ENCODE results near the gene CEP120. TPM values are rescaled to one million over a fixed set of nuclear protein-coding genes. Genes with fewer than 3 reads are reported as not detected.

CEP120 gene
- total RNA-seq, 1 experiment from 2014 or later = 25.5 TPM

GRCh38 chr5:123297866-123298265, 125.3 kb downstream of the CEP120 start:
- intact Hi-C loops (cut with micrococcal nuclease; ENCODE audit: unreplicated experiment) = no loop called here
- H3K4me3 ChIP-seq (ENCODE audit: low read depth, low read length, poor library complexity, severe bottlenecking) = no peak overlapping the region
- no peak for TF ChIP-seq EZH2 (IDR thresholded peaks at IDR 0.05; ENCODE audit: borderline replicate concordance, low read depth, low read length, poor library complexity, severe bottlenecking)
- TF ChIP-seq, protein P1, sequence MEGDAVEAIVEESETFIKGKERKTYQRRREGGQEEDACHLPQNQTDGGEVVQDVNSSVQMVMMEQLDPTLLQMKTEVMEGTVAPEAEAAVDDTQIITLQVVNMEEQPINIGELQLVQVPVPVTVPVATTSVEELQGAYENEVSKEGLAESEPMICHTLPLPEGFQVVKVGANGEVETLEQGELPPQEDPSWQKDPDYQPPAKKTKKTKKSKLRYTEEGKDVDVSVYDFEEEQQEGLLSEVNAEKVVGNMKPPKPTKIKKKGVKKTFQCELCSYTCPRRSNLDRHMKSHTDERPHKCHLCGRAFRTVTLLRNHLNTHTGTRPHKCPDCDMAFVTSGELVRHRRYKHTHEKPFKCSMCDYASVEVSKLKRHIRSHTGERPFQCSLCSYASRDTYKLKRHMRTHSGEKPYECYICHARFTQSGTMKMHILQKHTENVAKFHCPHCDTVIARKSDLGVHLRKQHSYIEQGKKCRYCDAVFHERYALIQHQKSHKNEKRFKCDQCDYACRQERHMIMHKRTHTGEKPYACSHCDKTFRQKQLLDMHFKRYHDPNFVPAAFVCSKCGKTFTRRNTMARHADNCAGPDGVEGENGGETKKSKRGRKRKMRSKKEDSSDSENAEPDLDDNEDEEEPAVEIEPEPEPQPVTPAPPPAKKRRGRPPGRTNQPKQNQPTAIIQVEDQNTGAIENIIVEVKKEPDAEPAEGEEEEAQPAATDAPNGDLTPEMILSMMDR (conservative IDR thresholded peaks at IDR 0.05; ENCODE audit: low read depth, low read length) = no peak
- no peaks in the 10 kb centered on the region for H3K9me3 ChIP-seq (ENCODE audit: low read depth, low read length, poor library complexity, severe bottlenecking)
- peaks cover 5% of the 10 kb centered on the region for H3K27me3 ChIP-seq (replicated peaks; ENCODE audit: insufficient read depth, low read depth, low read length, poor library complexity)
- ChIA-PET CTCF (no interaction called here), POLR2A (ENCODE audit: low non-redundant PET) (no interaction called here)
- H3K27ac ChIP-seq (ENCODE audit: low read depth, low read length, poor library complexity, severe bottlenecking) = no peak overlapping the region
- no peaks in the 10 kb centered on the region for H3K36me3 ChIP-seq (ENCODE audit: insufficient read depth, low read length, poor library complexity, severe bottlenecking)
- DNase-seq (ENCODE audit: low spot score) = no peak
- H3K4me1 ChIP-seq (ENCODE audit: insufficient read depth, low read length, poor library complexity, severe bottlenecking) = no peaks in the 10 kb centered on the region
- no TSS peak for BruUV-seq (replicated peaks)

DNA sequence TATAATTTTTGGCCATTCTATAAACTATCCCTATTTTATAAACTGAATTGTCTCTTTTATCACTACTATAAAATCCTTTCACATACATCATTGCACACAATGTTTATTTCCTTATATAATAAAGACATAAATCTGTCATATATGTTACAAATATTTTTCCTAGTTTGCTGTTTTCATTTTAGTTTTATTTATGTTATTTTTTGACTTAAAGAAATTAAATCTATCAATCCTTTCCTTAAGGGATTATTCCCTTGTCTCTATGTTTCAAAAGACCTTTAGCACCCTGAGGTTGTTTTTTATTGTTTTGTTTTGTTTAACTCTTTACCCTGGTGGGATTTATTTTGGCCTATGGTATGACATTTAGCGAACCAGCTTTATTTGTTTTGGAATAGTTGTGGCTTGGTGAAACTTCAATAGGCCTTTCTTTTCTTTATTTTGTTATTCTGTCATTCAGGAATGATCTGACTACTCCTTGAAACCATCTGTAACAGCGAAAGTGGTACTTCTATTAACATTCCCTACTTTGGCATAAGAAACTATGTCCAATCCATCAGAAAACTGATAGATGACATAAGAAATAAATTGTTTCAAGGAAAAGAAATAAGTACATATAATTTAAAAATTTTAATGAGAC, 125.9 kb downstream of the CEP120 start:
- Histone ChIP-seq H3K4me3 (ENCODE audit: low read depth, low read length, poor library complexity, severe bottlenecking) (no peak overlapping the region), H3K9me3 (ENCODE audit: low read depth, low read length, poor library complexity, severe bottlenecking) (no peaks in the 10 kb centered on the region), H3K27ac (ENCODE audit: low read depth, low read length, poor library complexity, severe bottlenecking) (no peak overlapping the region), H3K36me3 (ENCODE audit: insufficient read depth, low read length, poor library complexity, severe bottlenecking) (no peaks in the 10 kb centered on the region), H3K27me3 (replicated peaks; ENCODE audit: insufficient read depth, low read depth, low read length, poor library complexity) (peaks cover under 1% of the 10 kb centered on the region), H3K4me1 (ENCODE audit: insufficient read depth, low read length, poor library complexity, severe bottlenecking) (no peaks in the 10 kb centered on the region)
- POLR2A ChIA-PET (ENCODE audit: low non-redundant PET) = no interaction called here
- no TSS peak for BruUV-seq (replicated peaks)
- DNase-seq (ENCODE audit: low spot score) = no peak
- TF ChIP-seq EZH2 (IDR thresholded peaks at IDR 0.05; ENCODE audit: borderline replicate concordance, low read depth, low read length, poor library complexity, severe bottlenecking) = no peak
- TF ChIP-seq, protein P1 (conservative IDR thresholded peaks at IDR 0.05; ENCODE audit: low read depth, low read length) = no peak
- CTCF ChIA-PET = no interaction called here
- intact Hi-C loops (cut with micrococcal nuclease; ENCODE audit: unreplicated experiment) = no loop called here

Other genes with a start within 250 kb of the CEP120 start
- 42.1 and 43.1 TPM in 2 replicates for gene CSNK1G3, start 88.8 kb upstream of the CEP120 start, total RNA-seq (2021)